Measurements from ENCODE around the gene WWC2.
"Not testable (repeated sequence)": the region's sequence is repeated elsewhere in the genome, so short reads cannot be mapped to it uniquely, and the experiment has no call there.

Gene WWC2

DNA sequence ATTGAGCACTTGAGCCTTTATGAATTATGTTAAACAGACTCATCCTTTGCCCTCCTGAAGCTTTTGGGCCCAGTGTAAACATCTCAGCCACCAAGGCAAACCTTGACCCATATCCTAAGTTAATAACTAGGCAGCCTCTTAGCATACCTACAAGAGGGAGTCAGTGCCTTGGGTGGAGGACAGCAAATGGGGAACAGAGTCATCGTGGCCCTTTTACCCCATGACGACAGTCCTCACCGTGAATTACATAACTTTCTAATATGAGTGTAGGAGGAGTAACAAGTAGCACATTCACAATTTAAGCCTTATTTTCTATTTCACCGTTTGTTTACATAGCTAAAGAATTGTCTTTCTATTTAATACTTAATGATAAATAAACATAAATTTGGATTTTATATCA is 204.2 kb downstream of the WWC2 start:
- no peak for DNase-seq

DNA sequence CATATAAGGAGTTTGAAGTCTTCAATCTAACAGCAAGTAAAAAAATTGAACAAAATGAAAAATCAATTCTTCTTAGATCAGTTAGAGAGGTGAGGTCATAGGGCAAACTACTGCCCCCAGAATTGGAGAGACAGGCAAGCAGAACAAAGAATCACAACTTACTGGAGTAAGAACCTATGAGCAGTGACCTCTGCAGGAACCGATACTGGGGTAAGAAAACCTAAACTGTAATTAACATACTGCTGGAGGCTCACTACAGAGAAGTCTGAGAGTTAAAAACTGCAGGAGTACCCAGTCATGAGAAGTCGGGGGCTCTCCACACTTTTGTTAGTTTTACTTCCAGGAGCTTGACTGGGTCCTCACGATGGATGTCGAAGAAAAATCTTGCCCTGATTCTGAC is 205.0 kb downstream of the WWC2 start:
- no peak for DNase-seq

DNA sequence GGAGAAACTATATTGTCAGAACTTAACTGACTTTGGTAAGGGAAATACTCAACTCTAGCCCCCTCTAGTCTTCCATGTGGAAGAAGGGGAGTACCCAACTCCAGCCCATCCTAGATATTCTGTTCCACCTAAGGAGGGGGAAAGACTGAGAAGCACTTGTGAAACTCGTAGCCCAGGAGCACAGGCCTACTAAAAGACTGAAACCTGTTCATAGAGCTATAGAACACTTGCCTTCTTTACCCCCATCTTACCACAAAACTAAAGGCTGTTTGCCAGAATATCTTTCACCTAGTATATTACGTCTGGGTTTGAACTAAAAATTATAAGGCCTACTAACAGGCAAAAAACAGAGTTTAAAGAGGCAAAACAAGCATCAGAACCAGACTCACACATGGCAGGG is 205.5 kb downstream of the WWC2 start:
- DNase-seq: no peak

DNA sequence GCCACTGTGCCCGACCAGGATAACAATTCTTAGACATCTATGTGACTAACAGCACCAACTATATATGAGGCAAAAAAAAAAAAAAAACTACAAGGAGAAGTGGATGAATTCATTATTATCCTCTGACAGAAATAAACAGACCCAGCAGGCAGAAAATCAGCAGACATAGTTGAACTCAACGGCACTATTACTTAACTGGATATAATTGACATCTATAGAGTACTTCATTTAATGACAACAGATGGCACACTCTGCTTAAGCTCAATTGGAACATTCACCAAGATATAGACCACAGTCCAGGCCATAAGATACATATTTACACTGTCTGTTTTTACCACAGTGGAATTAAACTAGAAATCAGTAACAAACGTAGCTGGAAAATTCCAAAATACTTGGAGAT is 207.8 kb downstream of the WWC2 start:
- no peak for DNase-seq

DNA sequence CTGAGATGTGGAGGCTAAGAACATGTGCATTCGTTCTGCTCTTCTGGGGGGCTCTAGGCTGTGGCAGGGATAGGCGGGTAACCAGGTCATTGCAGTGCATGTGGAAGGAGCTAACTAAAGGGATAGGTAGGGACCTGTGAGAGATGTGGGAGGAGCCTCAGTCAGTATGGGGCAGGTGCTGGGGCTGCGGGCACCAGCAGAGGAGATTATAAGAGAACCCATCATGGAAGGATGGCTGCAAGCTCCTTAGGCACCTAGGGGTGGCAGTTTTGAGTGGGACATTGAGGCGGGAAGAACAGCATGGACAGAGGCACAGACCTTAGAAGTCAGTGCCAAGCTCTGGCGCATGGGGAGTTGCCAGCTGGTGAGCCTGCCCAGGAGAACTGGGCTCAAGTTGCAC is 213.8 kb downstream of the WWC2 start:
- DNase-seq: no peak

DNA sequence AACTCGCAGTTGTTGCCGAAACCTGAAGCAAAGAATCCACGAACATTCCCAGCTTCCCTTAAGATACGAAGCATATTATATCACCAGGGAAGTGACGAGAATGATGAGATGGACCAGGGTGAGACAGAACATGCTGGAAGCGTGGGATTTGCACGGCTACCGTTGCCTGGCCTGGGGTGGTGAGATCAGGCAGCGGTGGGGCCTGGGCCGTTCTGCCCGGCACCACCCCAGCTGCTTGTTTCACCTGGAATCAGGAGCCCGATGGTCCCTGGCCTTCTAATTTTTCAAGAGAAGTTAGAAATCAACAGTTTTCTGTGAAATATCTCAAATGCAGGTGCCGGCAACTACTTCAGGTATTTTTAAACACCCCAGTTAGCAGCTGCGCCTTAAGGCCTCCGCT is 215.3 kb downstream of the WWC2 start:
- no peak for DNase-seq

DNA sequence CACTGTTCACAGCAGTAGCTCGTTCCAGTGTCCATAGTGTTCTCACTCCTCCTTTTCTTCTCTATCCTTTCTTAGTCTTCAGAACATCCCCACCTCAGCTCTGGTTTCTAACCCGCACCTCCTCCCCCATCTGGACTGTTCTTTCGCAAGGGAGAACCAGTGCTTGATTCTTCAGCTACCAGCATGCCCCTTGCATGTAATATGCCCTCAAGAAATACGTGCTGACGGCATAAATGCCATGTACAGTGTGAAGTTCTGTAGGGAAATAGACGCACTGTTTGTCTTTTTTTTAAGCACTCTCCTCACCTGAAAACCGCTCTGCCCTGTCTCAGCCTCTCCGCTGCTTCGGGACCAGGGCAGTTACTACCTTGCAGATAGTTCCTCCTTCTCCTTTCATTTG is 215.7 kb downstream of the WWC2 start:
- no peak for DNase-seq

DNA sequence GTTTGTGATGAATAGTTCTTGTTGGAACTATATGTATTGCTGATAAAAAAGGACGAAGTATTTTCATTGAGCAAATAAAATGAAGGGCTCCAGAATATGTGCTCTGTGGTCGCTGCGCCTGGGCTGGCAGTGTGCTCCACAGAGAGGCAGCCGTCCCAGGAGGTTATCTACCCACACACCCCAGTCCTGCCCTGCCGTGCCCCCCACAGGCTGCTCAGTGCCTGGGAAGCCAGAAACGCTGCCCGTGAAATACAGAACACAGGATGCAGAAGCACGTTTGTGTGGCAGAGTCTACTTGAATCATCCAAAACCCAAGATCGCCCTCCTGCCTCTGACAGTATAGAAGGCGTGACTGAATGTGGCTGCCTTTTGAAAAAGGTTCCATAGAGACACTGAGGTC is 219.6 kb downstream of the WWC2 start:
- DNase-seq: no peak

DNA sequence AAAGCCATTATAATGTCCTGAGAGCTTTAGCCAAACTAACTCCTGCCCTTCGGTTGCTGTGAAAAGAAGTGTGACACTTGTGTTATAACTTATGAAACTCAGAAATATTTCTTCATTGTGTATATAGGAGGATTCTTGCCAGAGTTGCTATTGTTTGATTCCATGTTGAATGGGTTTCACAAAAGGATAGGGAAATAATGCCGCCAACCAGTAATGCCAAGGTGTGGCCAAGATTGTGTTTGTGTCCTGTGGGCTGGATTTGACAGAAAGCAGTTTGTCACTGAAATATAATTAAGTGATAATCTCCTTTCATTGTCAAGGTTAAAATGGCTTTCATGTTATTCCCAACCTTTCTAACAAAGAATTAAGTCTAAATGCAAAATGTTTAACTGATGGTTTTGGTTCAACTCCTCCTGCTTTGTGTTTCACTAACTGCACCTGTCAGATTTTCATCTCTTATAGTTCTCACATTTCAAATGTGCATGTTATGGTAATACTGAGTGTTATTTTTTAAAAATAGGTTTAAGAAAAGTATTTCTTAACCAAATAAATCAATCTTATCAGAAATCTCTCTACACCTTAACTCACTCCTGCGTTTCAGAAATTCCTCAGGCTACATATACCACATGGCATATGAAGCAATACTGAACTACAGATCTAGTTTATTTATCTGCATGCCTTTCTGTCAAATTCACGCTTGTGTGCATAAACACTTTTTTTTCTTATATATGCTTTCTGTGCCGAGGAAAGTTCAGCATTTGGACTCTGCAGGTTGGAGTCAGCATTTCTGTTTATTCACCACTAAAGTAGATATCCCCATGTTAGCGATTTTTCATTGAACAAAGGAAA is 221.4 kb downstream of the WWC2 start, which contains the start of gene CLDN22:
Gene CLDN22, minus strand, starts transcription at position 66 of the 849 bp plus-strand sequence. Its CDS starts 58 bp downstream, at position 8.
- no peak for DNase-seq

DNA sequence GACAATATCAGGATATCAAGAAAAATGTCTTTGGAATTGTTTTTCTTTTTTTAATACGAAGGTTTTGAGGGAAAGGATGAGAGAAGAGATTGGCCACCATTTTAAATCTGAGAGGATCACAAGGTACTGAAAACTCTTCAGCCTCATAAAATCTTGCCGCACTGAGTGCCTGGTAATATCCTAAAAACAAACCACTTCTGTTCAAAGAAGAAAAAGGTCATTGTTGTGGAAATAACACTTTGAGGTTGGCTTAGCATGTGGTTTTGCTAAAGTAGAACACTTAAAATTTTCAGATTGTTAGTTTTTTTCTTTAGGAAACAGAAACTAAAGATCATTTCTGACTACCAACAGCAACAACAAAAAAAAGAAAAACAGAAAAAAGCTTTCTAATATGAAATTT is 222.0 kb downstream of the WWC2 start:
- no peak for DNase-seq

DNA sequence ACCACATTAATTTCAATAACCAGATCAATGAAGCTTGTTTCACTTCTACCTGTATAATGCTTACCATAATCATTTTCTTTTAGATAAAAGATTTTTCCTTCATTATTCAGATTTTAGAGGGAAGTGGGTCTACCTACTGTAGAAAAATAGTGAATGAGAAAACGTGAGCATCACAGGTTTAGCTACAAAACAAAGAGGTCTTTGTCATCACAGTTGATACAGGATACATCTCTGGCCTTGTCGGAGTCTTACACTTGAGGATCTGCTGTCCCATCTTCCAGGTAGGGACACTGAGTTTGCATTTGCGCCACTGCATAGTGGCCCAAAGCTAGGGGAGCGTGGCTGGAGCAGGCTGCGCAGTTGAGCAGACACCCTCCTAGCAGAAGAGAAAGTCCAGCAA is 222.5 kb downstream of the WWC2 start:
- DNase-seq: no peak

DNA sequence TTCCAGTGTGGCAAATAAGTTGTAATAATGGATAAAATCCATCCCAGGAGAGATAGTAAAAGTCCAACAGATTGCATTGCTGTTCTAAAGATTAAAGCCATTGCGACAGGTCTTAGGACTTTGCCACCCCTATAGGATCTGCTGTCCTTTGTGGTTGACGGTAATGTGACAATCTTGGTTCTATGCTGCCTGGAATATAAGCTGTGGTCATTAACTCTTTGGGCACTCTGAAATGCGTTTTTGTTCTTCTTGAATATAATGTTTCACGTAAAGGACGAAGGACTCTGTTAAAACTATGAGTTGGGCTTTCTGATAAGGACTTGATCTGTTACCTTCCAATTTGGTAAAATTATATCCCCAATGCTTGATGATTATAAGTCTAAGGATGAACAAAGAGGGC is 223.3 kb downstream of the WWC2 start, which contains the start of gene CLDN24:
Gene CLDN24, minus strand, starts transcription at position 101 of the 400 bp plus-strand sequence. Its CDS starts 0 bp downstream, at position 101.
- no peak for DNase-seq

DNA sequence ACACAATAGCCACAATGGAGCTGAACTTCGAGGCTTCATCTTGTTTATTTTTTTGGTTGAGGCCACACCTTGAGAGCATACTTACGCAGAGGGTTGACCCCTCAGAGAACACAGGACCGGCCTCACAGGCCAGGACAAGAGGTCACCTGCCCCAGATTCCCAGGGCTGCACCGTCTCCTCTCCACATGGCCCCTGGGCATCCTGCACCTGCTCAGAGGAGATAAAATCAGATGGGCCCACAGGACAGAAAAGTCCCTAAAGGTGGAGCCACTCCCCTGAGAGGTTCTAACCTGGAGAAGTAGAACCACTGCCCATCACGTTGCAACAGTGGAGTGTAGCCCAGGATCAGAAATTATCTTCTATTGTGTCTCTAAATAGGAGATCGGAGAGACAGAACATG is 224.2 kb downstream of the WWC2 start:
- DNase-seq: no peak

DNA sequence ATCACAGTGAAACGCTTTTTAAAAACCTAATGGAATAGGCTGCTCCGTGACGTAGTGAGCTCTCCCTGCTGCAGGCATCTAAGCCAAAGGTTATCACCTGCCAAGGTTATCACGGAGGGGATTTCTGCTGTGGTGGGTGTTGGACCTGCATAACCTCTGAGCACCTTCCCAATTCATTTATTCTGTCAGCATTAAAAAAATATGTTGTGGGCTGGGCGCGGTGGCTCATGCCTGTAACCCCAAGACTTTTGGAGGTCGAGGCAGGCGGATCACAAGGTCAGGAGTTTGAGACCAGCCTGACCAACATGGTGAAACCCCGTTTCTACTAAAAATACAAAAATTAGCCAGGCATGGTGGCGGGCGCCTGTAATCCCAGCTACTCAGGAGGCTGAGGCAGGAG is 225.0 kb downstream of the WWC2 start:
- DNase-seq: not testable (repeated sequence)

DNA sequence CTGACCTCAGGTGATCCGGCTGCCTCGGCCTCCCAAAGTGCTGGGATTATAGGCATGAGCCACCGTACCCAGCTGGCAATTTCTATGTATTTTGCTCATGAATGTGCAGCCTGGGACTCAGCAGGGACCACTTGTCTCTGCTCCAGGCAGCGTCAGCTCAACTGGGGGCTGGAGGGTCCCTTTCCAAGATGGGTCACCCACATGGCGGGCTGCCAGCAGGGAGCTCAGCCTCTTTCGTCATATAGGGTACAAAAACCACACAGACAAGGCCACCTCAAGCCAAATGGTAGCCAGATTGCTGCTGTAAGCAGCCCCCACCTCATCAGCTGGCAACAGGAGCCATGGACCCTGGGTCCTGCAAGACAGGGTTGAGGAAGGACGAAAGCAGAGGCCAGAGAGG is 225.6 kb downstream of the WWC2 start:
- no peak for DNase-seq

DNA sequence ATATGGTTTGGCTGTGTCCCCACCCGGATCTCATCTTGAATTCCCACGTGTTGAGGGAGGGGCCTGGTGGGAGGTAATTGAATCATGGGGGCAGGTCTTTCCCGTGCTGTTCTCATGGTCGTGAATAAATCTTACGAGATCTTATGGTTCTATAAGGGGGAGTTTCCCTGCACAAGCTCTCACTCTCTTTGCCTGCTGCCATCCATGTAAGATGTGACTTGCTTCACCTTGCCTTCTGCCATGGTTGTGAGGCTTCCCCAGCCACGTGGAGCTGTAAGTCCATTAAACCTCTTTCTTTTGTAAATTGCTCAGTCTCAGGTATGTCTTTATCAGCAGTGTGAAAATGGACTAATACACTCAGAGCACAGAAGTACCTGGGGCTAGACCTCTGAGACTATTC is 227.3 kb downstream of the WWC2 start:
- DNase-seq: not testable (repeated sequence)

DNA sequence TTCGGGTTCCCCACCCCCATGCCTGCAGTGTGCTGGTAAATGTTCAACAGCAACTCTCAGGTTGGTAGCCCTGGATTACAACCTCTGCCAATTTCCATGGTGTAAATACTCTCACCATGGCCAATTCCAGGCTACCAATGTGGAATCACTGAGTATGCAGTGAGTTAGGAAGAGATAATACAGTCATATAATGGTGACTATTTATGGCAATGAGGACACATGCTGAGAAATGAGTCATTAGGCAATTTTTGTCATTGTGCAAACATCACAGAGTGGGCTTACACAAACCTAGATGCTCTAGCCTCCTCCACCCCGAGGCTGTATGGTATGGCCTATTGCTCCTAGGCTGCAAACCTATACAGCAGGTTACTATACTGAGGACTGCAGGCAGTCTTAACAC is 227.8 kb downstream of the WWC2 start:
- DNase-seq: peak; percentile 33

DNA sequence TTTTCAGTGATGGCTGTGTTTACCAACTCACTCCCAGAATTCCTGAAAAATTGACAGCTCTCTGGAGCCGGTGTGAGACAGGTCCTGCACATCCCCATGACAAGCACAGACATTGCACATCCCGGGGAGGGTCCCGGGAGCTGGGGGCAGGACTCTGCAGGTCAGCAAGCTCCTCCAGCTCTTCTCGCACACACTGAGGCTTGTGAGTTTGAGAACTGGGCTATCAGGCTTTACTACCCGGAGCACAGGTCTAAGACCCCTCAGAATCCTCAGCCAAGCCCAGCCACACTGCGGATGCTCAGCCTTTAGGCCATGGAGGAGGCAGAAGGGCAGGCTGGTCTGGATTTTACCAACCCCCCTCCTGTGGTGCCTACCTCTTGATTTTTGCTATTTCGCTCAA is 228.8 kb downstream of the WWC2 start:
- no peak for DNase-seq

DNA sequence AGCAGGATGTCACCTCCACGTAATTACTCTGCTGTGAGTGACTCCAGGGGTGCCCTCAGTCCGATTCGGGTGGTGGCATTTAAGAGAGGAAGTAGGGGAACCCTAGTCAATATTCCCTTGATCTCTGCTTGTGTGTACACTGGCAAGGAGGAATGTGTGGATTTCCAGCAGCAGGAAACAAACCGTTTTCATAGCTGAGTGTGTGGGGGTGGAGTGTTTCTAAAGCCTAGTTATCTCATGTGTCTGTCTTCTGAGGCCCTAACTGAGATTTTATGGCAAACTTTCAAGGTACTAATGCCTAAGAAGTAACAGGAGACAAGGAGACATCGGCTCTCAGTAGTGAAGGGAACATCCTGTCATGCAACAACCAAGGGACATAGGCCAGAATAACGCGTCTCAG is 229.8 kb downstream of the WWC2 start:
- DNase-seq: peak; percentile 35

DNA sequence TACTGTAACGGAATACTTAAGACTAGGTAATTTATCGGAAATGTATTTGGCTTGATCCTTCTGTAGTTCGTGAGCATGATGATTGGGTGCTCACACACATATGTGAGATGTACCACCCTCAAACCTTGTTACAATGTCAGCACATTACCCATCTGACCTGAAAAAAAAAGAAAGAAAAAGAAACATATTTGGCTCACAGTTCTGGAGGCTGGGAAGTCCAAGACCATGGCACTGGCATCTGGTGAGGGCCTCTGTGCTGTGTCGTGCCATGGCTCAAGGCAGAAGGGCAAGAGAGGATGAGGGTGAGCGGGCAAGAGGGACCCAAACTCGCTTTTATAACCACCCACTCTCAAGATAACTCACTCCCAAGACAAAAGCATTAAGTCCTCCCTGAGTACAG is 230.2 kb downstream of the WWC2 start:
- DNase-seq: no peak

DNA sequence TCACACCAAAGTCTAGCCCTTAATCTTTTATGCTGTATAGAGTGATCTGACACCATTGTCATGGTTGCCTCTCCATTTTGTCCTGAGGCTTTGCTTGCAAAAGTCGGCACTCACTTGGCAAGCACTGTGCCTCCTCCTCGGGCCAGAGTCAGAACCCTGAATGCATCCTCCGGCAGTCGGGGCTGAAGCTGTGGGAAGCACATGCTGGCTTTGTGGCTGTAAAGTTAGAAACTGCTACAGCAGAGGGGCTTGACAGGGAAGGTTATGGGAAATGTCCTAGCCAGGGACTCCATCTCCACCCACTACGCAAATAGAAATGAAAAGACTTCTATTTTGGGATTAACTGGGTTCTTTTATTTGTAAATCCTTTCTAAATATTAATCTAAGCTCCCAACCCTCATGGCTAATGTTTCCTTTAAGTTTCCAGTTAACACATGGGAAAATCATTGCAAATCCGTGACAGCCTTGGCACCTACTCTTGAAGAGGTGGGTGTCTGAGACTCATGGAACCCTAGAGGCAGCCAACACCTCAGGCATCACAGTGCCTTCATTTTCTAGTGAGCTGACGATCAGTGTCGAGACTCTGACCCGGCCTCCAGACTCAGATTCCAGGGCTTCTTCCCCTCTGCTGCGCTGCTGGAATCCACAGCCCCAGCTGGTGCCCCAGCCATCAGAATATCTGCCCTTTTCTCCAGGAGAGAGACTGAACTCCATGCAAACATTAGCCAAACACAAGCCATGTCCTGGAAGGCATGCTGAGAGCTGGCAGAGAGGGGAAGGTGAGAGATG is 231.1 kb downstream of the WWC2 start:
- DNase-seq: no peak

DNA sequence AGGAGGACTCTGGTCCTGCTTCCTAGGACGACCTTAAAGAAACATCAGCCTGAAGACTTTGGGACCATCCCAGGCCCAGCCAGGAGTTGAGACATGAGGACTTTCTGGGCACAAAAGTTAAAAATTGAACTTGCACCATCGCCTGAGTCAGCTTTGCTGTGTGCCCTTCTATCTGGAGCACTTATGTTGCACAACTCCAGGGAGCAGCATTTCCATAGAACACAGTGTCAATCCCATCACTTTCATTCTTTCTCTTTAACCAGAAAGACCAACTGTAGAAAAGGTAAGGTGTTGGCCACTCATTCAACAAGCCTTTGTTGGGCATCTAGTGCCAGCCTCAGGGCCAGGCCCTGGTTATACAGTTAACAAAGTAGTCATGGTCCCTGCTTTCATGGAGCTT is 231.8 kb downstream of the WWC2 start:
- no peak for DNase-seq

DNA sequence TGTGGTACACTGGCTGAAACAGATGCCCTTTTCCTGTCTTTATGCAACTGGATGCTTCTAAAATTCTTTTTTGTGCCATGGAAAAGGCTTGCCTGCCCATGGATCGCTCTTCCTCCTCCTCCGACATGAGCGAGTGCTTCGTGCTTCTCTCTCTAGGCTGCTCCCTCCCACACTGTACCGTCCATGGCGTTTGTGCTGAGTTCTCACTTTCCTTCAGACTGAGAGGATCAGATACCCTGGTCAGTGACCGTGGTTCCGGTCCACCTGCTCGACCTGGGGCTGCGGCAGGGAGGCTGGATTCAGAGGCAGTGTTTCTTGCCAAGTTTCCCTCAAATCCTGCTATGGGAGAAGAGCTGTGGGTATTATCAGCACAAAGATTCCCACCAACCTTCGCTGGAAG is 233.4 kb downstream of the WWC2 start:
- no peak for DNase-seq

DNA sequence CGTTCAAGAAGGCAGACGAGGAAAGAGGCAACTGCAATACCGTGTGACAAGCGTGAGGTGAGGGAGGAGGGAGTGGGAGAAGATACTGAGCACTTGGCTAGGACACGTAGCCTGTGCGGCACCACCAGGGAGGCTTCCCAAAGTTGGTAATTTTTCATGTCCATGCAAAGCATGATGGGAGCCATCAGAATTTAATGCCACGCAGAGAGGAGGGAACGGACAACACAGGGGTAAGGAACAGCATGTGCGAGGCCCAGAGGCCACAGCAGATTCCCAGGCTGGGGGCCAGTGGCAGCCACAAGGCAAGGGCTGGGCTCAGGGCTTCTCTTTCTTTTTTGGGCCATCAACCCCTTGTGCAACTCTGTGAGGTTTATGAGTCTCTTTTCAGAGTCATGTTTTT is 234.1 kb downstream of the WWC2 start:
- no peak for DNase-seq

Data from EL (cell line).